HPDE6-E6E7 (cell line): ENCODE data around the gene SH3BP4.
"Not testable (repeated sequence)": the region's sequence is repeated elsewhere in the genome, so short reads cannot be mapped to it uniquely, and the experiment has no call there.

Experiments
- DNase-seq: peaks from one replicate; pipeline ENCODE4 v3.0.0; 2011; ENCODE audit warnings: missing footprints; ENCODE audit errors: extremely low spot score

SH3BP4 gene

DNA sequence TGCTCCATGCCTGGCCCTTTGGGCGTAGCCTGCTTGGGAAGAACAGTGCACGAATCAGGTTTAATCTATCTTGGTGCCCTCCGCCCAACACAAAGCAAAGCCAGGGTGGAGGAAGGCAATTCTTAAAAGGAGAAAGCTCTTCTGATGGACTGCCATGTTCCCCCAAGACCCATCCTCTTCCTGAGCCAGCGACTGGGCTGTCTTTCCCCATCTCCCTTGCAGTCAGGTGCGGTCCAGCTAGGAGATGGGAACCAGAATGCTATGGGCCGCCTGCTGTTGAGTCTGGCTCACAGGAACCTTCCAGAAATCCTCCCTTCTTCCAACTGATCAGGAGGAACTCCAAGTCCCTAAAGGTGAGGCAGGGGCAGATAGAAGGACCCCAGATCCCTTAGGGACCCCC lies 105.0 kb downstream of the SH3BP4 start:
- DNase-seq: no peak

DNA sequence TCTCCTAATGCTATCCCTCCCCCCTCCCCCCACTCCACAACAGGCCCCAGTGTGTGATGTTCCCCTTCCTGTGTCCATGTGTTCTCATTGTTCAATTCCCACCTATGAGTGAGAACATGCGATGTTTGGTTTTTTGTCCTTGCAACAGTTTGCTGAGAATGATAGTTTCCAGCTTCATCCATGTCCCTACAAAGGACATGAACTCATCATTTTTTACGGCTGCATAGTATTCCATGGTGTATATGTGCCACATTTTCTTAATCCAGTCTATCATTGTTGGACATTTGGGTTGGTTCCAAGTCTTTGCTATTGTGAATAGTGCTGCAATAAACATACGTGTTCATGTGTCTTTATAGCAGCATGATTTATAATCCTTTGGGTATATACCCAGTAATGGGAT lies 105.8 kb downstream of the SH3BP4 start:
- not testable (repeated sequence) for DNase-seq

DNA sequence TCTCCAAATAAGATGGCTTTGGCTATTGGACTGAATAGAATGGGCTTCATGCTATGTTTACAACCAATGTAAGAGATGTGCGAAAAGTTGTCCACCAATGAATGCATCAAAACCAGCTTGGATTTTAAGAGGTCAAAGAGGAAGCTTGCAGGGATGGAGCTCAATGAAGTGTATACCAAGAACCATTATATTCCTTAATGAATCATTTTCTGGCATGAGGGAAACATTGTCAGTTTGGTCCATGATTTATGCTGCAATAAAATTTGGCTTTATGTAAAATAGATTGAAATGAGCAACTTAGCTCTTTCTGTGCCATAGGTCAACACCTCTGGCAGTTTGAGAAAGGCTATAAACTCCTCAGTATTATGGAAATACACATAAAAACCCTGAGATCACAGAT lies 107.3 kb downstream of the SH3BP4 start:
- no peak for DNase-seq

DNA sequence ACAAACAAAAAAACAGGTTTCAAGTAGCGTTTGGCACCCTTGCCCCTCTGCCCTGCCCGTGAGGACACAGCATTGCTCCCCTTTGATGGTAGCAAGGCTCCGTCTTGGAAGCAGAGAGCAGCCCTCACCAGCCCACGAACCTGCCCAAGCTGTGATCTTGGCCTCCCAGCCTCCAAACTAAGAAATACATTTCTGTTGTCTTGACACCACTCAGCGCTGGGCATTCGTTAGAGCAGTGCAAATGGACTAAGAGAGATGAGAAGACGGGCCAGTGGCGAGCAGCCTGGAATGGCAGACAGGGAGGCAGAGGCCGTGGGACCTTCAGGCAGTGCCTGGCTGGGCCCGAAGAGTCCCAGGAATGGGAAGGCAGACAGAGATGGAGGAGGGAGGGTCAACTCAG lies 109.8 kb downstream of the SH3BP4 start:
- DNase-seq: no peak

DNA sequence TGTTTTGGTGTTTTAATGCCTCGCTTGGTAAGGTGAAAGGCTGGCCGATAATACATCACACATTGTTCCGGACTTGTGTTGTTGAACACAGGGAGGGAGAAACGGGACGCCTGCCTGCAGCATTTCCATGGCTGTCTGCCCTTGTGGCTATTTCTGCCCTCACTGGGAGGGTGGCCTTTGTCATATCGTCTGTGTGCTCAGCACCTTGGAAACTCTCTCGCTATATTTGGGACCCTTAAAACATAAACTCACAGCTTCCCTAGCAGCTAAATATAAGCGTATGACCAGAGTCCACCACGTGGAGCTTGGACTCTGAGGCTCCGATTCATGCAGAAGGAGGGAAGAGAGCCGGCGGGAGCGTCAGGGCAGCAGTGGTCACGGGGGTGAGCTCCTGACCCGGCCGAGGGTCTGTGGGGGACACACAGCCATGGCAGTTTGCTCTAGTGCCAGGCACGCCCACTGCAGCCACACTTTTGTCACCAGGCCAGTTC lies 111.7 kb downstream of the SH3BP4 start:
- no peak for DNase-seq

DNA sequence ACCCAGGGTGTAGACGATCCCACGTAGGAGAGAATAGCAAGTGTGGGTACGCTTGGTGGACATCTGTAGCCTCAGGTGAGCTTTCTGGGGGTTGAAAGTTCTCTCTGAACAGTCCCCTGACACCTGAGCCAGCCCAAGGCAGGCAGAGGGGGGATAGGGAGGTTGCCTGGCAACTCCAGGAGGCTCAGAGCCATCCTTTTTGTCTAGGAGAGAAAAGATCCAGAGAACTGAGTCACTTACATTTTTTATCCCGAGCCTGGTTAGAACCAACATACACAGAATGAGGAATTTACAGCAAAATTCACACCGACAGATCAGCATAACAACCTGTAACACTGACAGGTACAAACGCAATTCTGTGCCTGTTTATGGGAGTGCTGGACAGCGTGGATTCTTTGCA lies 113.2 kb downstream of the SH3BP4 start:
- no peak for DNase-seq

DNA sequence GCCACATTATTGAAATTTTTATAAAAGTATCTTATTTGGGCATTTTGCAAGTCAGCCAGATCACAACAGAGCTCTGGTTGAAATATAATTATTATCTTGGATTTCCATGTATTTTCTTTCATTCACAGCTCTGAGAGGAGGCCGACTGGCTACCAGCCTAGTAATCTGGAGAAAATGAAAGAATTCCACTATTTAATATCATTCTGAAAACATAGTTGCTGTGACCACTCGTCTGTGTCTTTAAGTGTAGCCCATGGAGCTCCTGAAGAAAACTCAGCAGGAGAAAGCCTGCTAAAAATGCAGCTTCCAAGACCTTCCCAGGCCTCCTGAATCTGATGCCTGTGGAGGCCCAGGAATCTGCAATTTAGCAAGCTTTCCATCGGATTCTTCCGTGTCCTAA lies 114.7 kb downstream of the SH3BP4 start:
- DNase-seq: no peak

DNA sequence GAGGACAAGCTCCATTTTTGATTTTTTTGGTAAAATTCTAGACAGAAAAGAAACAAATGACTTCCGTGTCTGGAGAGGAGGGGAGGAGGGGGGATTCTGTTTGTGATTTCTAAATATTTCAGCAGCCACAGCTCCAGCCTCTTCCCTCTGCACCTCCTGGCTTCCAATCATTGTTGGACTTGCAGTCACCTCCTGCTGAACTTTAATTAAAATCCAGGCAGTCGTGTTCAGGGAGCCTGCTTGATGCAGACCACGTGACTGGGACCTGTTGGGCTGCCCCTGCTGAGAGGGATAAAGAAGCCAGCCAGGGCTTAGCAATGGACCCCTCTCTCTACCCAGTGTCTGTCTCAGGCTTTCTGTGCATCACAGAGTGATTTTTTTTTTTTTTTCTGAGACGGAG lies 115.1 kb downstream of the SH3BP4 start:
- no peak for DNase-seq

DNA sequence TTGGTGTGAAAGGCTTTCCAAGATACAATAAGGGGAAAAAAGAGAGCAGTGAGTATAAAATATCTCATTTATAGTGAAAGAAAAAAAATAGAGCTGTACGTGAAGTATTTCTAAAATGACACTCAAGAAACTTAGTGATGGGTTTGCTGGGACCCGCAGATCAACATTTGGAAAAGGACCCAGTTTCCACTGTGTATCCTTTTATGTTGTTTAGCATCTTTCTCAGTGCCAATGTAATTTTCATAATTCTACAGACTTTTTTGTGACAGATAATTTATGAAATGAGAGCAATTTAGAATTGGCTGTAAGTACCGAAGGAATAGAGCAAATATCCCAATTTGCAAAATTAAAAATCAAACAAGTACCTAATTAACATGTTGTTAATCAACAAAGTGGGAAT lies 116.9 kb downstream of the SH3BP4 start:
- DNase-seq: no peak

DNA sequence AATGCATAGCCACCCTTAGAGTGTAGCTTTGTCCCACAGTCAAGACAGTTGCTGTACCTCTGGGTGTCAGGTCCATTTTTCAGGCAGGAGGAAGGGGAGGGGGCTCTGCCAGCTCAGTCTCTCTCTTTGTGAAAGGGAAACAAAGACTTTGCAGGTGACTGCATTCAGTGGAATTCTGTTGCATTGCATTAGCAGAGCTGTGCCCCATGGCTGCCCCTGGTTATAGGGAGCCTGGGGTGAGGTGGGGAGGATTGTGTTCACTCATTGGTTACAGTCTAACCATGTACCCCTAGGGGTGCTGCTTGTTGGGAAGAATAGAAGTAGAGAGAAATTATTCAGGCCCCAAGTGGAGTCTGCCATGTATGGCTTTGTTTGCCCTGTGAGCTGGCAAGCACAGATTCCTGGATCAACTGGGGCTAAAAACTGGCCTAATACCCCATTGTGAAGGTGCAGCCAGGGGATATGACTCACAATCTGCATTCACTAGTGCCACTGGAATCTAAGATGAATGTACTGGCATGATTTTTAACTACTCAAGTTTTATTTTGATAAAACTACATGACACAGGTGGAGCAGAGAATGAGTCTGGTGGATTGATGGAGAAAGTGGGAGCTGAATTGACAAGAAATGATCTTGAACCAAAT lies 118.4 kb downstream of the SH3BP4 start:
- peak; percentile 54 for DNase-seq

DNA sequence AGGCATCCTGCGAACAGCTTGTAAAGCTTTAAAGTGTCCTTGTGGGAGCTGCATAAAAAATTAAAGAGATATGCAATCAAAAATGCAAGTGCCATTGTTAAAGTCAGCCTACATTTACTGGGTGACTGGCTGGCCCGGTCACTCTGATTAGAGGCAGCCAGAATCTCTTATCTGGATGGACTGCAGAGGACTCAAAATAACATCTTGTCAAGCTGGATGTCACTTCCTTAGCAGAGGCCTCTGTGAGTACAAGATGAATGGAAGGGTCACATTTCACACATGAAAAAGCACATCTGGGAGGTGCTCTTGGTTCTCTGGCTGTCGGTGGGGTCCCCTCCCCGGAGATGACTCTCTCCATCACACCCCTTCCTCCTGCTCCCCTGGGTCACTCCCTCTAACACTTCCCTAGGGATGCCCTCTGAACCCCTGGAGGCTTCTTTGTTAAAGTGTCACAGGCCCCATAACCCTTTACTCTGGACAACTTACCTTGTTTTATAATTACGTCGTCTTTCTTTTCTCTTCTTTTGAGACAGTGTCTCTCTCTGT lies 122.1 kb downstream of the SH3BP4 start:
- DNase-seq: no peak

DNA sequence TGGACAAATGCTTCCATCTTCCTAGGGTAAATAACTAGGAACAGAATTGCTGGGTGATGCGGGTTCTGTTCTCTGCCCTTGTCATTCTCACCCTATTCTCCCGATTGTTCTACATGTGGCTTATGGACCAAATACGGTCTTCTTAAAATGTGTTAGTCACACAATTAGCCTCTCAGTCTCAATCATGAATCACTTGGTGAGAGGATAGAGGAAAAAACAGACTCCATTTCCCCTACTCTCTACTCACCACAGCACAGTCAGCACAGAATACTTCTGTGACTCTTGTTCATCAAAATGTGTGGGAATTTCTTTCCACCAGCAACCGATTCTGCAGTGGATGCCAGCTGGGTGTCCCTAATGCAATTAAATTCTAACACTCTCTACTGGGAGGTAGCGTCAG lies 125.2 kb downstream of the SH3BP4 start:
- no peak for DNase-seq

DNA sequence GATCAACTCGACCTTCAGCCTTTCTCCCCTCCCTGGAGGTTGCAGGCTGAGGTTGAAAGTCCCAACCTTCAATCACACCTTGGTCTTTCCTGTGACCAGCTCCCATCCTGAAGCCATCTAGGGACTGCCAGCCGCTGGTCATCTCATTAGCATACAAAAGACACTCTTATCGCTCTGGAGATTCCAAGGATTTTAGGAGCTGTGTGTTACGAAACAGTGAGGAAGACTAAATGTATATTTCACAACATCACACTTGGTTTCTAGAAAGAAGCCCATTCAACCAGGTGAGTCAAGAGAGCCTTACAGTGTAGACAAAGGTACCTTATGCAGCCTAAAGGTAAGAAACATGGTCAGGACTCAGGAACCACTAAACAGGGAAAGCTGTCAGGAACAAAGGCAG lies 126.4 kb downstream of the SH3BP4 start:
- no peak for DNase-seq

DNA sequence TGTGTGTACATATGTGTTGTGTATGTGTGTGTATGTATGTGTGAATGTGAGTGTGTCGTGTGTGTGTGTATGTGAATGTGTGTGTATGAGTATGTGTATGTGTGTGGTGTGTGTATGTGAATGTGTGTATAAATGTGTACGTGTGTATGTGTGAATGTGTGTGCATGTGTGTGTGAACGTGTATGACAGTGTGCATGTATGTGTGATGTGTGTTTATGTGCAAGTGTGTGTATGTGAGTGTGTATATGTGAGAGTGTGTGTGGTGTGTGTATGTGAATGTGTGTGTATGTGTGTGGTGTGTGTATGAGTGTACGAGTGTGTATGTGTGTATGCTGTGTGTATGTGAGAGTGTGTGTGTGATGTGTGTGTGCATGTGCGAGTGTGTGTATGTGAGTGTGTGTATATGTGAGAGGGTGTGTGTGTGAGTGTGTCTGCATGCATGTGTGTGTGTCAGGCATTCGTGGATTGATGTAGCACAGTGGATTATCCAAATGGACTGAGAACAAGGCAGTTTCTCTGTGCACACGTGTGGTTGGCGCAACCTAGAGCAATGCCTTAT lies 127.2 kb downstream of the SH3BP4 start:
- no peak for DNase-seq

DNA sequence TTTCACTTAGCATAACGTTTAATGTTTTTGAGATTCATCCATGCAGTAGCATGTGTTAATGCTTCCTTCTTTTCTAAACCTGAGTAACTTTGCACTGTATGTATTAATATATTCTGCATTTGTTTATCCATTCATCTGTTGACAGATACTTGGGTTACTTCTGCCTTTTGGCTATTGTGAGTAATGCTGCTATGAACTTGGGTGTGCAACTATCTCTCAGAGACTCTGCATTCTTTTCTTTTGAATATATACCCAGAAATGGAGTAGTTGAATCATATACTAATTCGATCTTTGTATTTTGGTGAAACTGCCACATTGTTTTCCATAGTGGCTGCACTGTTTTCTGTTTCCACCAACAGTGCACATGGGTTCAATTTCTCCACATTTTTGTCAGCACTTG lies 128.3 kb downstream of the SH3BP4 start:
- no peak for DNase-seq

DNA sequence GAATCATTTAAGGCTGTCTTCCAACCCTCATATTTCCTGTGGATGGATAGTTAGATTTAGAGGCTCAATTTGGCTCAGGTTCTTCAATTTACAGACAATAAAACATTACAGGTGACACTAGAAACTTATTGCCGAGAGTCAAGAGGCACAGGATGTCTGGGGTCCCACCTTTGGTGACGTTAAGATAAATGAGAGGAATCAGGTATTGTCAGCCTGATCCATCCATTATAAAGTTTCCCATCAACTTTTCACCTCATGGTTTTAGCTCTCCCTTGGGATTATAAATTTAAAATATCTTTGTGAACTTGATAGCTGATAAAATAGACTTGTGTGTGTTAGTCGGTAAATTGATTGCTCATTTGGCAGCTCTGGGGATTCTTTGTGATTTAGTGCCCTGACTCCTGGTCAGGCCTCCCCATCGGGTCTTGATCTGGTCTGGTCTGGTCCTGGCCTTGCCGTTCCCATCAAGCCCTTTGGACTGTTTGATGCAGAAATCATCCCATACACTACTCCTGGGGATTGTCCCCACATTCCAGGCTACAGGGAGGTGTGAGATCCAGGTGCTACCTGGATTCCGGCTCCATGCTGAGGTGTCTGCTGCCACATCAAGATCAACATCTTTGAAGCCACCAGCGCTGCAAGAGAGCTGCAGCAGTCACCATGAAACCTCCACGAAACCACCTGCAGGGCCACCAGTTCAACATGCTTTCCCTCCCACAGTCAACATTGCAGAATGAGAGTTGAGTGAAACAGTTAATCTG lies 130.9 kb downstream of the SH3BP4 start:
- DNase-seq: no peak

DNA sequence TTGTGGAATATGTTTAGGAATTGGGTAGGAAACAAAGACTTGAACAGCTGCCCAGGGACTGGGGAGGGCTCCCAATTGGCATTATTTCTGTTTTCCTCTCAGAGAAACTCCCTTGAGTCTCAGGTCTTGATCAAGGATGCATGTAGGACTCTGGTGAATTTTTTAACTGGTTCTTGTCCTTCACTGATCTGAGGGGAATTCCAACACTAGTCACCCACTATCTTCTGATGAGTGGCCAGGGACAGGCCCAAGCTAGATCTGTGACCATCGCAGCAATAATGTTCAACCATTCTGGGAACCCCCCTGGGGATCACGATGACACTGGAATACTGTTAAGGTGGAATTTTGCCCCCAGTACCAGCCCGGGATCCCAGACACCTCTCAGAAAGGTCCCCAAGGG lies 132.0 kb downstream of the SH3BP4 start:
- DNase-seq: no peak

DNA sequence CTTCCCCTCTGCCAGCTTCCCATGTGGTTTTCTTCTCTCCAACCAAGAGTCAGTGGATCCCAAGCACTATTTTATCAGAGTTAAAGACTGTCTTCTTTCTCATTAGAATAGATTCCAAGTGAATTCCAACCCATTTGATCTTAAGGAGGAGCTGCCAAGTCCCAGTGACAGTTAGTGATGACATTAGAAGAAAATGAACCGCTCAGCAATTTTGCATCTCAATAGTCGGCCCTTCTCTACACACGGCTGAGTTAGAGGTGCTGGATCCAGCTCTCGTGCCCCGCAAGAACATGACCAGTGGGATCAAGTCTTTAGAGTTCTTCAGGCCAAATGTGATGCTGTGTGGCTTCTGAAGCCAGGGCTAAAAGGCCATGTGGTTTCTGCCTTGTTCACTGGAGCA lies 132.6 kb downstream of the SH3BP4 start:
- no peak for DNase-seq

DNA sequence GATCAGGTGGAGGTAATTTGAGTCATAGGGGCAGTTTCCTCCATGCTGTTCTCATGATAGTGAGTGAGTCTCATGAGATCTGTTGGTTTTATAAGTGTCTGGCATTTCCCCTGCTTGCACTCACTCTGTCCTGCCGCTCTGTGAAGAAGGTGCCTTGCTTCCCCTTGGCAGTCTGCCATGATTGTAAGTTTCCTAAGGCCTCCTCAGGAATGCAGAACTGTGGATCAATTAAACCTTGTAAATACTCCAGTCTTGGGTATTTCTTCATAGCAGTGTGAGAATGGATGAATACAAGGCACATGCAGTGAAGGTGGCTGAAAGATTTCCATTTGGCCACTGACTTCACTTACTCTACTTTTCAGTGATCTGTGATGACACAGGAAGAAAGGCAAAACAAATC lies 133.7 kb downstream of the SH3BP4 start:
- no peak for DNase-seq

DNA sequence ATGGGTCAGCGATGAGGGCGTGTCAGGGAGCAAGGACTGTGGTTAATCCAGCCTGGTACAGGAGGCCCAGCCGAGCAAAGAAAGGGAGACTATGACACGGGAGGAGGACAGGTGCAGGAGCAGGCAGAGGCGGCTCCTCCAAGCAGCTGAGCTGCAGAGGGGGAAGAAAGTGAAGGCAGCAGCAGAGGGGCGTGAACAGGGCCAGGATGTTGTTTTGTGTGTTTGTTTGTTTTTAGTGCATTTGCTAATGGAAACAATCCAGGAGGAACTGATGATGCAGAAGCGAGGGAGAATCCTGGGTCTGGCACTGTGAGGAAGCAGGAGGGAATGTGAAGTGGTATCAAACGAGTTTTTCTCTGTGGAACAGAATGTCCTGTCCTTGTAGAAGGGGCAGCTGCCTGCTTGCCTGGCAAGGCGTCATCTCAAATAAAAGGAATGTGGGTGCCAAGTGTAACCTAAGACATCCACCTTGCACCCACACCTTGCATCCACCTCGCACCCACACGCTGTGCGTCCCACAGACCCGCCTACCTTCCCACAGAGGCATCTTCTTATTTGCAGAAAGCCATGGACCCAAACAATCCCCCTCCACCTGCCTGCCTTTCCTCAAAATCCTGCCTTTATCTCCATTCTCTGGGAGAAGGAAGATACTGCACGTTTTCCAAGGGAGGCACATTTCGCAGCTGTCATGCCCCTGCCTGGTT lies 134.8 kb downstream of the SH3BP4 start:
- DNase-seq: no peak

DNA sequence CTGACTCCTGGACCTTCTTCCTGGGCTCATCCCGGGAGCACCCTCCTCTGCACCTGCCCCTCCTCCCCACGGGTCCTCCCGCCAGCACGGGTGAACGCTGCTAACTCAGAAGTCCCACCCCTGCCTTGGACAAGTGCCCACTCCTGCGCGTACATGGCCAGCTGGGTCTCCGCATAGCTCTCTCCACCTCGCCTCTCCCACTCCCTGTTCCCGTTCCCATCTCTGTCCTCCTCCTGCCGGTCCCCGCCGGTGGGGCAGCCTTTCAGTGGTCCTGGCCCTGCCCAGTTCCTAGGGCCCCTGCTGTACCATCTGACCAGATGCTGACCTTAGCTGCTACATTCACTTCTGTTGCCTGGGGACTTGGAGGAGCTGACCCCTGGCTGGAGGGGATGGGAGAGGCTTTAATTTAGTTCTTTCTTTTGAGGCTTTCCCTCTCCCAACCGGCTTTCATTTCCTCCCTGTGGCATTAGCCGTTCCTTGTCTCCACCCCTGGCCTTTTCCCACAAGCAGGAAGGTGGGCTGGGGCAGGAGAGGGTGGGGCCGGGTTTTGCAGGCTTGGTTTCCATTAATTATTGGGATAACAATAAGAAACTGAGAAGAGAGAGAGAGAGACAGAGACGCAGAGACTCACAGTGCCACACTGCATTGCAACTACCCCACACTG lies 136.1 kb downstream of the SH3BP4 start:
- no peak for DNase-seq

DNA sequence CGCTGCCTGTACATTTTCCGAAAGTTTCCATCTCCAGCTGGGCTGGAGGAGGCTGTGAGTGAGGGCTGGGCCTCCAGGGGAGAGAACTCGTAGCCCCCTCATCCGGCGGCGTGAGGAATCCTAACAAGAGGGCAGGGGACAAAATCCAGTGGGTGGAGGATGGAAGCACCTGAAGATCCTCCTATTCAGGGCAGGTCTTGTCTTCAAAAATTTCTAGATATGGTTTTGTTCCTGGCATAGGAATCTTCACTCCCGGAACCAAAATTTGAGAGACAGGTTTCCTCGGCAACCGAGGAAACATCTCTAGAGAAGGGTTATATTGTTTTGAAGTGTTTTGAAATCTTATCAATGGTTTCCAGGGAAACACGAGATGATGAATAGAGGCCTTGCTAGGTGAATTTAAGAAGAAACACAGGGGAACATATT lies 136.7 kb downstream of the SH3BP4 start:
- DNase-seq: no peak
